Keratinocyte (primary cell): Measurements from ENCODE around the gene TNPO2.

Experiments
- EZH2 ChIP-seq: IDR thresholded peaks from one replicate; pipeline ENCODE4 v1.6.1; 2012; ENCODE audit warnings: inconsistent platforms, mild to moderate bottlenecking, low read length, moderate library complexity
- TF ChIP-seq, protein P1 (sequence below), 3 experiments: IDR thresholded peaks in 1 of 3; conservative IDR thresholded peaks in 1 of 3; optimal IDR thresholded peaks in 1 of 3; 2 replicates in 2 of 3; 3 replicates in 1 of 3; pipeline versions ENCODE3 to v1.5.1; 2011; ENCODE audit warnings: low read length in 3 of 3, mild to moderate bottlenecking in 3 of 3, moderate library complexity in 2 of 3, control low read depth in 1 of 3, inconsistent platforms in 1 of 3; ENCODE audit not compliant: insufficient read depth in 2 of 3; ENCODE audit errors: extremely low read depth in 1 of 3

DNA sequence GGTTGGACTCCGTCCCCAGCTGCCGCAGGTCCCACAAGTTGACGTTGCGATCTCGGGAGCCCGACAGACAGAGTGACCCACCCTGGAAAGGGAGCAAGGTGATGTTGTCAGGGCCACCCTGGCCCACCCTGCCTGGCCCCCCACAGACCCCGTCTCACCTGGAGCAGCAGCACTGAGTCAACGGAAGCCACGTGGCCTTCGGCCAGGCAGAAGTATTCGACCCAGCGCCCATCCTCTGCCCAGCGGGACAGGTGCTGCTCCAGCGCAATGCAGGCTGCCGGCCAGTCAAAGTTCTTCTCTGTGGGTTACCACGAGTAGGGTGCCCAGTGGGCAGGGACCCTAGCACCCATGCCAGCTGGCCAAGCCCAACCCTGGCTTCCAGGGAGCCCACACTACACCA lies 29.1 kb downstream of the TNPO2 start:
- TF ChIP-seq EZH2: no peak
- TF ChIP-seq, protein P1, sequence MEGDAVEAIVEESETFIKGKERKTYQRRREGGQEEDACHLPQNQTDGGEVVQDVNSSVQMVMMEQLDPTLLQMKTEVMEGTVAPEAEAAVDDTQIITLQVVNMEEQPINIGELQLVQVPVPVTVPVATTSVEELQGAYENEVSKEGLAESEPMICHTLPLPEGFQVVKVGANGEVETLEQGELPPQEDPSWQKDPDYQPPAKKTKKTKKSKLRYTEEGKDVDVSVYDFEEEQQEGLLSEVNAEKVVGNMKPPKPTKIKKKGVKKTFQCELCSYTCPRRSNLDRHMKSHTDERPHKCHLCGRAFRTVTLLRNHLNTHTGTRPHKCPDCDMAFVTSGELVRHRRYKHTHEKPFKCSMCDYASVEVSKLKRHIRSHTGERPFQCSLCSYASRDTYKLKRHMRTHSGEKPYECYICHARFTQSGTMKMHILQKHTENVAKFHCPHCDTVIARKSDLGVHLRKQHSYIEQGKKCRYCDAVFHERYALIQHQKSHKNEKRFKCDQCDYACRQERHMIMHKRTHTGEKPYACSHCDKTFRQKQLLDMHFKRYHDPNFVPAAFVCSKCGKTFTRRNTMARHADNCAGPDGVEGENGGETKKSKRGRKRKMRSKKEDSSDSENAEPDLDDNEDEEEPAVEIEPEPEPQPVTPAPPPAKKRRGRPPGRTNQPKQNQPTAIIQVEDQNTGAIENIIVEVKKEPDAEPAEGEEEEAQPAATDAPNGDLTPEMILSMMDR (optimal IDR thresholded peaks at IDR 0.05 in 1 of 3, IDR thresholded peaks at IDR 0.05 in 1 of 3, conservative IDR thresholded peaks at IDR 0.05 in 1 of 3; ENCODE audit: extremely low read depth in 1 of 3, insufficient read depth in 2 of 3, low read length in 3 of 3): no peak
